HepG2 (cell line): ENCODE measurements around the gene TBC1D22A. TPM values are rescaled to one million over a fixed set of nuclear protein-coding genes. Genes with fewer than 3 reads are reported as not detected.

ENCODE experiments used
- ATAC-seq: fragments of 200-7000 bp; cut with Tn5 transposase; 3 replicates; pipeline ENCODE4 v1.9.1; 2020; ENCODE audit warnings: mild to moderate bottlenecking, moderate library complexity
- BruUV-seq: library from RNA; stranded (reverse); fragments of 400-500 nt; replicated peaks from 2 replicates; lab custom pipeline; 2021; lab: Mats Ljungman, UMichigan
- CTCF ChIA-PET: fragments of 300-600 bp; formaldehyde crosslinking; extraction: SDS; loops from one replicate; lab custom pipeline; 2021; ENCODE audit warnings: low total read pairs, inconsistent platforms, low intra/inter-chr PET ratio; lab: Yijun Ruan, JAX
- POLR2A ChIA-PET: fragments of 350-600 bp; sonication (Branson Sonifier 250); formaldehyde crosslinking; loops from one replicate; lab custom pipeline; 2020; ENCODE audit warnings: antibody characterized with exemption, inconsistent platforms; lab: Yijun Ruan, JAX
- DNase-seq: peaks from one replicate; pipeline ENCODE4 v3.0.0-alpha.2; 2015; ENCODE audit warnings: low spot score
- FAIRE-seq: peaks from 3 replicates; lab custom pipeline; 2011; peaks lifted over from hg19 to GRCh38; lab: Jason Lieb, UNC
- H2AFZ ChIP-seq: one replicate; pipeline ENCODE4 v1.6.1; 2011; ENCODE audit warnings: low read length, inconsistent platforms
- H3K27ac ChIP-seq: fragments of 300-600 bp; 3 replicates; pipeline ENCODE4 v1.8.0; 2011; ENCODE audit warnings: mixed run types, mild to moderate bottlenecking, mixed read lengths, low read length, inconsistent platforms; ENCODE audit not compliant: insufficient read depth; ENCODE audit errors: extremely low read length
- H3K27me3 ChIP-seq, 2 experiments: fragments of 200-600 bp in 1 of 2; 2 replicates in 1 of 2; 3 replicates in 1 of 2; pipeline versions ENCODE4 v1.6.0 to v1.8.0; 2011; ENCODE audit warnings: low read length in 2 of 2, mild to moderate bottlenecking in 2 of 2, moderate library complexity in 2 of 2, inconsistent platforms in 1 of 2; ENCODE audit not compliant: insufficient read depth in 2 of 2, control insufficient read depth in 1 of 2
- H3K36me3 ChIP-seq, 2 experiments: fragments of 200-600 bp in 1 of 2; replicated peaks in 1 of 2; 2 replicates in 1 of 2; 3 replicates in 1 of 2; pipeline versions ENCODE4 v1.5.1 to v1.8.0; 2011; ENCODE audit warnings: low read length in 2 of 2, inconsistent platforms in 1 of 2; ENCODE audit not compliant: insufficient read depth in 2 of 2, control insufficient read depth in 1 of 2
- H3K4me1 ChIP-seq: 2 replicates; pipeline ENCODE4 v1.5.1; 2012; ENCODE audit warnings: low read length, inconsistent platforms; ENCODE audit not compliant: insufficient read depth
- H3K4me2 ChIP-seq: 2 replicates; pipeline ENCODE4 v1.6.0; 2011; ENCODE audit warnings: low read depth, low read length, inconsistent platforms
- H3K4me3 ChIP-seq, 3 experiments: fragments of 200-600 bp in 1 of 3; sonication (generic), shearing (Covaris generic) in 1 of 3; replicated peaks in 1 of 3; 2 replicates each; pipeline ENCODE4 v1.5.1; 2011 to 2016; ENCODE audit warnings: low read length in 3 of 3, inconsistent platforms in 2 of 3, low read depth in 2 of 3, mild to moderate bottlenecking in 2 of 3, control low read depth in 1 of 3, mixed read lengths in 1 of 3; ENCODE audit not compliant: insufficient read depth in 1 of 3
- H3K79me2 ChIP-seq: one replicate; pipeline ENCODE4 v1.6.1; 2011; ENCODE audit warnings: low read length, inconsistent platforms; ENCODE audit not compliant: insufficient read depth
- H3K9ac ChIP-seq: 2 replicates; pipeline ENCODE4 v1.6.0; 2011; ENCODE audit warnings: mild to moderate bottlenecking, low read depth, low read length, inconsistent platforms; ENCODE audit not compliant: insufficient read depth
- H3K9me3 ChIP-seq: 2 replicates; pipeline ENCODE4 v1.5.1; 2012; ENCODE audit warnings: mild to moderate bottlenecking, low read length
- H4K20me1 ChIP-seq: 2 replicates; pipeline ENCODE4 v1.6.0; 2011; ENCODE audit warnings: inconsistent platforms, mild to moderate bottlenecking, low read length, moderate library complexity; ENCODE audit not compliant: insufficient read depth
- HDAC6 ChIP-seq: fragments of 200-600 bp; sonication (generic); IDR thresholded peaks from 2 replicates; pipeline ENCODE4 v1.7.0; 2017; ENCODE audit warnings: mild to moderate bottlenecking, antibody characterized with exemption, low read length, low read depth
- SNAPC2 ChIP-seq: sonication (generic); formaldehyde crosslinking; IDR thresholded peaks from 2 replicates; pipeline ENCODE4 v1.8.1; 2022; ENCODE audit warnings: mild to moderate bottlenecking, missing genetic modification reagents
- TEAD2 ChIP-seq: sonication (generic); formaldehyde crosslinking; IDR thresholded peaks from 2 replicates; pipeline ENCODE4 v1.9.0; 2021; ENCODE audit warnings: missing genetic modification reagents
- ZBTB21 ChIP-seq: sonication (generic); formaldehyde crosslinking; IDR thresholded peaks from 2 replicates; pipeline ENCODE4 v1.4.0; 2020; ENCODE audit warnings: missing genetic modification reagents
- ZFP36 ChIP-seq: fragments of 150-350 bp; IDR thresholded peaks from 2 replicates; pipeline ENCODE4 v1.6.1; 2018; ENCODE audit warnings: borderline replicate concordance, low read length, low read depth; ENCODE audit not compliant: partially characterized antibody
- ZNF432 ChIP-seq: sonication (generic); formaldehyde crosslinking; IDR thresholded peaks from 2 replicates; pipeline ENCODE4 v1.5.0; 2020; ENCODE audit warnings: missing genetic modification reagents, mild to moderate bottlenecking, borderline replicate concordance
- ZNF709 ChIP-seq: sonication (generic); formaldehyde crosslinking; IDR thresholded peaks from 2 replicates; pipeline ENCODE4 v1.5.0; 2020; ENCODE audit warnings: mild to moderate bottlenecking, missing genetic modification reagents
- ZNF724P ChIP-seq: sonication (generic); formaldehyde crosslinking; IDR thresholded peaks from 2 replicates; pipeline ENCODE4 v1.8.0; 2022; ENCODE audit warnings: missing genetic modification reagents, borderline replicate concordance
- WGBS: methylation state at CpG from one replicate; pipeline ENCODE4 v1.1.6; 2017; ENCODE audit warnings: low lambda C conversion rate; 5-methylcytosine and 5-hydroxymethylcytosine counted together
- in situ Hi-C: cut with HindIII; loops from 2 replicates; pipeline ENCODE4 v1.10.0; 2017; ENCODE audit warnings: low pct_unique_long_range_greater_than_20kb; ENCODE audit not compliant: extremely low pct_ligation_motif_present
- intact Hi-C: fragments of 100-400 bp; cut with micrococcal nuclease; formaldehyde crosslinking; loops from one replicate; pipeline ENCODE4 v1.10.0; 2022; ENCODE audit not compliant: unreplicated experiment
- polyA plus RNA-seq, 8 experiments: library from polyadenylated mRNA; depleted of rRNA in 3 of 8; stranded (reverse) in 7 of 8; unstranded in 1 of 8; fragments of >200 nt; fragmentation: Illumina TruSeq in 4 of 8; extraction: Trizol in 4 of 8; gene quantifications; 2 replicates each; pipeline versions ENCODE4 v1.2.1 to v1.2.3, GENCODE V29; 2011 to 2016; ENCODE audit warnings: low read depth in 4 of 8, missing spikeins in 1 of 8, mixed read lengths in 1 of 8; ENCODE audit not compliant: insufficient read depth in 1 of 8
- total RNA-seq, 5 experiments: library from RNA; depleted of rRNA; stranded (reverse); fragments of >200 nt; fragmentation: Illumina TruSeq; extraction: Trizol; gene quantifications; 2 replicates each; pipeline ENCODE4 v1.2.3, GENCODE V29; 2016; ENCODE audit warnings: low read depth in 1 of 5
- TF ChIP-seq, protein P1 (sequence below): IDR thresholded peaks from 2 replicates; pipeline ENCODE4 v1.6.1; 2016; ENCODE audit warnings: control low read depth
- TF ChIP-seq, protein P2 (sequence below): sonication (generic); formaldehyde crosslinking; conservative IDR thresholded peaks from 2 replicates; pipeline ENCODE4 v1.4.0; 2020; ENCODE audit warnings: missing genetic modification reagents
- TF ChIP-seq, protein P3 (sequence below): sonication (generic); formaldehyde crosslinking; IDR thresholded peaks from 2 replicates; pipeline ENCODE4 v1.8.1; 2023; ENCODE audit warnings: mild to moderate bottlenecking, moderate library complexity, missing genetic modification reagents
- TF ChIP-seq, protein P4 (sequence below): sonication (generic); formaldehyde crosslinking; IDR thresholded peaks from 2 replicates; pipeline ENCODE4 v1.4.0; 2020; ENCODE audit warnings: mild to moderate bottlenecking, missing genetic modification reagents

The TBC1D22A gene
- total and polyA plus RNA-seq, 2 of the 13 experiments (the other 11 are each of a cell fraction or from before 2014, with no cell fraction given) = 17.3 to 18.0 TPM

DNA sequence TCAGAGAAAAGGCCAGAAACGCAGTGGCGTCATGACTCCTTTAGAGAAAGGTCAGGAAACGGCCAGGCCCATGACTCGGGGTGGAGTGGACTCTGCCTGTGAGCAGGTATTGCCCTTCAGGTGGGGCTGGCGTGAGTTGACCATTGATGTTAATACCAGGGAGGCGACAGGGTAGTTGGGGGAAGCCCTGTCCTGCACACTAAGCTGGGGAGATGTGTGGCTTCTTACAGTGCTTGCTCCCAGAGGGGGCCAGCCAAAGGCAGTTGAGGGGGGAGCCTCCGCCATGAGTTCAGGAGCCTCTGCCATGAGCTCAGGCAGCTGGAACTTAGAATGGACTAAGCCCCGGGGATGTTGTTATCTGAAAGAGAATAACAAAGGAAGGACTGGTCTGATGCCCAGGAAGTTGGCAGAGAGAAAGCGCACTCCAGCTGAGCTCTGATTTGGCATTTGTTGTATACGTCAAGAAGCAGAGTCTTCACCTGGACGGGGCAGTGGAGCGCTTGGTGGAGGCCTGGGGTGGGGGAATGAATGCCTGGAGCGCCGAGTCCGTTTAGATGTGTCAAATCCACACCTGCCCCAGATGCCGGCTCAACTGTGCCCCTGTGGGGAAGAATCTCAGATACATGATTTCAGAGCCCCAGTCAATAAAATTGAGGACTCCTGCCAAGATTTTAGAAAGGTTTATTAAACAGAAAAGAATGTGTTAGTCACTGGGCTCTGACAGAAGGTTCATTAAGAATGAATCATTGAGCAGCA, 222.5 kb downstream of the TBC1D22A start:
- intact Hi-C loops (no loop called here), in situ Hi-C loops (no loop called here)
- H3K36me3 ChIP-seq = peaks cover 1 to 2% of the 10 kb centered on the region in 2 experiments; a peak in 1 of 5 replicates
- FAIRE-seq = no peak
- no peak overlapping the region for H3K4me2 ChIP-seq
- no peaks in the 10 kb centered on the region for H3K79me2 ChIP-seq
- H4K20me1 ChIP-seq = no peaks in the 10 kb centered on the region
- 98% methylated on average over 16 of the region's 16 CpGs for WGBS
- H3K4me3 ChIP-seq = no peak overlapping the region
- no peaks in the 10 kb centered on the region for H3K9me3 ChIP-seq
- DNase-seq = no peak
- no peak overlapping the region for H2AFZ ChIP-seq
- POLR2A ChIA-PET = no interaction called here
- TF ChIP-seq, protein P1, sequence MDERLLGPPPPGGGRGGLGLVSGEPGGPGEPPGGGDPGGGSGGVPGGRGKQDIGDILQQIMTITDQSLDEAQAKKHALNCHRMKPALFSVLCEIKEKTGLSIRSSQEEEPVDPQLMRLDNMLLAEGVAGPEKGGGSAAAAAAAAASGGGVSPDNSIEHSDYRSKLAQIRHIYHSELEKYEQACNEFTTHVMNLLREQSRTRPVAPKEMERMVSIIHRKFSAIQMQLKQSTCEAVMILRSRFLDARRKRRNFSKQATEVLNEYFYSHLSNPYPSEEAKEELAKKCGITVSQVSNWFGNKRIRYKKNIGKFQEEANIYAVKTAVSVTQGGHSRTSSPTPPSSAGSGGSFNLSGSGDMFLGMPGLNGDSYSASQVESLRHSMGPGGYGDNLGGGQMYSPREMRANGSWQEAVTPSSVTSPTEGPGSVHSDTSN (CRISPR knock-in tag) = no peak
- no peak for TF ChIP-seq ZNF709
- no peak for TF ChIP-seq HDAC6
- TF ChIP-seq, protein P2, sequence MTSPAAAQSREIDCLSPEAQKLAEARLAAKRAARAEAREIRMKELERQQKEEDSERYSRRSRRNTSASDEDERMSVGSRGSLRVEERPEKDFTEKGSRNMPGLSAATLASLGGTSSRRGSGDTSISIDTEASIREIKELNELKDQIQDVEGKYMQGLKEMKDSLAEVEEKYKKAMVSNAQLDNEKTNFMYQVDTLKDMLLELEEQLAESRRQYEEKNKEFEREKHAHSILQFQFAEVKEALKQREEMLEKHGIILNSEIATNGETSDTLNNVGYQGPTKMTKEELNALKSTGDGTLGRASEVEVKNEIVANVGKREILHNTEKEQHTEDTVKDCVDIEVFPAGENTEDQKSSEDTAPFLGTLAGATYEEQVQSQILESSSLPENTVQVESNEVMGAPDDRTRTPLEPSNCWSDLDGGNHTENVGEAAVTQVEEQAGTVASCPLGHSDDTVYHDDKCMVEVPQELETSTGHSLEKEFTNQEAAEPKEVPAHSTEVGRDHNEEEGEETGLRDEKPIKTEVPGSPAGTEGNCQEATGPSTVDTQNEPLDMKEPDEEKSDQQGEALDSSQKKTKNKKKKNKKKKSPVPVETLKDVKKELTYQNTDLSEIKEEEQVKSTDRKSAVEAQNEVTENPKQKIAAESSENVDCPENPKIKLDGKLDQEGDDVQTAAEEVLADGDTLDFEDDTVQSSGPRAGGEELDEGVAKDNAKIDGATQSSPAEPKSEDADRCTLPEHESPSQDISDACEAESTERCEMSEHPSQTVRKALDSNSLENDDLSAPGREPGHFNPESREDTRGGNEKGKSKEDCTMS = no peak
- TF ChIP-seq, protein P3, sequence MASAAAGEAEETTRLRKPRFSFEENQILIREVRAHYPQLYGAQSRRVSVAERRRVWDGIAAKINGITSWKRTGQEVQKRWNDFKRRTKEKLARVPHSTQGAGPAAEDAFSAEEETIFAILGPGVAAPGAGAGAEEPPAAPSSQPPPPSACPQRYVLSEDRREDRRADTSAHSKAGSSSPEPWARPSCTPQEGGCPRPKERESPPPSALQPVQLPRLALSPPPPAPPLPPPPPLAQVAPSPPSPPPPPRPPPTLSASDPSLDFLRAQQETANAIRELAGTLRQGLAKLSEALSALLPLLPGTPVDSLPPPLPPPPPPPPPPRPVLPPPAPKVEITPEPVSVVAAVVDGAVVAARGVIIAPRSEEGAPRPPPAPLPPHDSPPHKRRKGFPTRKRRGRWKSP (CRISPR knock-in tag) = no peak
- no peak for TF ChIP-seq ZBTB21
- TF ChIP-seq TEAD2 (CRISPR knock-in tag) = no peak
- no peak for TF ChIP-seq ZNF432
- no peak for TF ChIP-seq ZFP36
- TF ChIP-seq, protein P4, sequence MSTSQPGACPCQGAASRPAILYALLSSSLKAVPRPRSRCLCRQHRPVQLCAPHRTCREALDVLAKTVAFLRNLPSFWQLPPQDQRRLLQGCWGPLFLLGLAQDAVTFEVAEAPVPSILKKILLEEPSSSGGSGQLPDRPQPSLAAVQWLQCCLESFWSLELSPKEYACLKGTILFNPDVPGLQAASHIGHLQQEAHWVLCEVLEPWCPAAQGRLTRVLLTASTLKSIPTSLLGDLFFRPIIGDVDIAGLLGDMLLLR (CRISPR knock-in tag) = no peak
- TF ChIP-seq ZNF724P (CRISPR knock-in tag) = no peak
- TF ChIP-seq SNAPC2 (CRISPR knock-in tag) = no peak
- TF ChIP-seq, all 625 proteins: peak for 0
- CTCF ChIA-PET = no interaction called here
- Histone ChIP-seq H3K4me1 (no peaks in the 10 kb centered on the region), H3K27me3 (no peaks in the 10 kb centered on the region), H3K9ac (no peak overlapping the region), H3K27ac (no peak overlapping the region)
- BruUV-seq = no TSS peak
- no peak for ATAC-seq
